ENCODE results near the gene PAK6. TPM values are rescaled to one million over a fixed set of nuclear protein-coding genes. Genes with fewer than 3 reads are reported as not detected.

The PAK6 gene
- total RNA-seq, 1 experiment from 2014 or later, result 7.9 TPM

GRCh38 chr15:40276927-40277326, 38.1 kb downstream of the PAK6 start:
- no peak for DNase-seq (ENCODE audit: low read depth)

GRCh38 chr15:40277471-40277870, 38.6 kb downstream of the PAK6 start:
- no peak for DNase-seq (ENCODE audit: low read depth)

- DNase-seq (ENCODE audit: low read depth), result no peak
These were observed 39.2 kb downstream of the PAK6 start for GRCh38 chr15:40278026-40278425.

GRCh38 chr15:40279437-40280141, 40.7 kb downstream of the PAK6 start:
- peak; percentile 49 for DNase-seq (ENCODE audit: low read depth)

- DNase-seq (ENCODE audit: low read depth), result no peak
These were observed 41.6 kb downstream of the PAK6 start for GRCh38 chr15:40280260-40281056.

GRCh38 chr15:40281057-40281800, 42.4 kb downstream of the PAK6 start:
- no peak for DNase-seq (ENCODE audit: low read depth)

GRCh38 chr15:40281801-40282146, 42.9 kb downstream of the PAK6 start:
- DNase-seq (ENCODE audit: low read depth), result no peak

GRCh38 chr15:40282147-40282868, 43.4 kb downstream of the PAK6 start:
- DNase-seq (ENCODE audit: low read depth), result peak; percentile 21

GRCh38 chr15:40282869-40283614, 44.2 kb downstream of the PAK6 start, which contains the start of gene ANKRD63:
Gene ANKRD63, minus strand, starts transcription at chr15:40283064. Its CDS starts 478 bp downstream, at chr15:40282586.
- peak; percentile 22 for DNase-seq (ENCODE audit: low read depth)

- no peak for DNase-seq (ENCODE audit: low read depth)
These were observed 44.9 kb downstream of the PAK6 start for GRCh38 chr15:40283615-40284300.

GRCh38 chr15:40285151-40285550, 46.3 kb downstream of the PAK6 start:
- DNase-seq (ENCODE audit: low read depth), result no peak

- DNase-seq (ENCODE audit: low read depth), result no peak
These were observed 46.7 kb downstream of the PAK6 start for GRCh38 chr15:40285554-40286011.

- no peak for DNase-seq (ENCODE audit: low read depth)
These were observed 47.2 kb downstream of the PAK6 start for GRCh38 chr15:40286061-40286532.

- DNase-seq (ENCODE audit: low read depth), result no peak
These were observed 47.9 kb downstream of the PAK6 start for GRCh38 chr15:40286794-40287193.

- no peak for DNase-seq (ENCODE audit: low read depth)
These were observed 48.6 kb downstream of the PAK6 start for GRCh38 chr15:40287505-40287904.

GRCh38 chr15:40287968-40288367, 49.1 kb downstream of the PAK6 start:
- no peak for DNase-seq (ENCODE audit: low read depth)

GRCh38 chr15:40289140-40289775, 50.4 kb downstream of the PAK6 start:
- no peak for DNase-seq (ENCODE audit: low read depth)

GRCh38 chr15:40290545-40290917, 51.7 kb downstream of the PAK6 start:
- DNase-seq (ENCODE audit: low read depth), result no peak

GRCh38 chr15:40290918-40291574, 52.2 kb downstream of the PAK6 start:
- peak; percentile 71 for DNase-seq (ENCODE audit: low read depth)

Measured in RPMI7951 (cell line).